DND-41 (cell line): ENCODE results near the gene DDX46.

ENCODE experiments used
- CTCF ChIP-seq: IDR thresholded peaks from 2 replicates; pipeline ENCODE4 v1.5.1; 2012; ENCODE audit warnings: borderline replicate concordance, low read length, moderate library complexity, mild to moderate bottlenecking; ENCODE audit not compliant: poor library complexity, severe bottlenecking; ENCODE audit errors: extremely low read depth
- EZH2 ChIP-seq: IDR thresholded peaks from 3 replicates; pipeline ENCODE4 v1.6.1; 2012; ENCODE audit warnings: borderline replicate concordance, low read depth, mild to moderate bottlenecking, moderate library complexity, low read length, inconsistent platforms; ENCODE audit not compliant: severe bottlenecking

GRCh38 chr5:134846641-134846960 is 88.0 kb downstream of the DDX46 start:
- TF ChIP-seq CTCF (no peak), EZH2 (no peak)
